ENCODE data around the gene RERE.
"Not testable (repeated sequence)": the region's sequence is repeated elsewhere in the genome, so short reads cannot be mapped to it uniquely, and the experiment has no call there.

RERE gene

DNA sequence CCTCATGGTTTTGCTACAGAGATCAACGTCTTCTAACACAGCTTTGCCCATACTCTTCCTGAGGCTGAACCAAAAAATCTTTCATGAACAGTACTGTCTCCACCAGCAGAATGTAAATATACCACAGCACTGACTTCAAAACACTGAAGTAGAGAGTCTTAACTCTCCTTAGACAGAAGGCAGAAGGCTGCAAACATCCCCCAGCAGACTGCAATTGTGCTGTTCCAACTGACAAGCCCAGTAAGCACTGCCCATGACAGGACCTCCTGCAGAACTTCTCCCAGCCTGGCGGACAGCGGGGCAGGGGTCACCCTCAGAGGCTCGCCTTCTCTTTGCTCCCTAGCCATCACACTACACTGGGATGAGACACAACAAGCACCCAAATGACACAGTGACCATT lies 218.7 kb downstream of the RERE start:
- TF ChIP-seq, protein P1, sequence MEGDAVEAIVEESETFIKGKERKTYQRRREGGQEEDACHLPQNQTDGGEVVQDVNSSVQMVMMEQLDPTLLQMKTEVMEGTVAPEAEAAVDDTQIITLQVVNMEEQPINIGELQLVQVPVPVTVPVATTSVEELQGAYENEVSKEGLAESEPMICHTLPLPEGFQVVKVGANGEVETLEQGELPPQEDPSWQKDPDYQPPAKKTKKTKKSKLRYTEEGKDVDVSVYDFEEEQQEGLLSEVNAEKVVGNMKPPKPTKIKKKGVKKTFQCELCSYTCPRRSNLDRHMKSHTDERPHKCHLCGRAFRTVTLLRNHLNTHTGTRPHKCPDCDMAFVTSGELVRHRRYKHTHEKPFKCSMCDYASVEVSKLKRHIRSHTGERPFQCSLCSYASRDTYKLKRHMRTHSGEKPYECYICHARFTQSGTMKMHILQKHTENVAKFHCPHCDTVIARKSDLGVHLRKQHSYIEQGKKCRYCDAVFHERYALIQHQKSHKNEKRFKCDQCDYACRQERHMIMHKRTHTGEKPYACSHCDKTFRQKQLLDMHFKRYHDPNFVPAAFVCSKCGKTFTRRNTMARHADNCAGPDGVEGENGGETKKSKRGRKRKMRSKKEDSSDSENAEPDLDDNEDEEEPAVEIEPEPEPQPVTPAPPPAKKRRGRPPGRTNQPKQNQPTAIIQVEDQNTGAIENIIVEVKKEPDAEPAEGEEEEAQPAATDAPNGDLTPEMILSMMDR (IDR thresholded peaks at IDR 0.05; ENCODE audit: insufficient read depth, low read length, missing control alignments): no peak
- CTCF ChIA-PET: interaction anchor here (0.7 to 1.8 kb wide), 13 partner anchors 8 to 251 kb away, joined by 3 to 6 read pairs (median 4); no protein-coding TSS in a partner anchor
- POLR2A ChIA-PET: no interaction called here
- no peak for DNase-seq (ENCODE audit: low read depth, low spot score)
- H3K4me3 ChIP-seq (ENCODE audit: low read depth, low read length): no peak overlapping the region

DNA sequence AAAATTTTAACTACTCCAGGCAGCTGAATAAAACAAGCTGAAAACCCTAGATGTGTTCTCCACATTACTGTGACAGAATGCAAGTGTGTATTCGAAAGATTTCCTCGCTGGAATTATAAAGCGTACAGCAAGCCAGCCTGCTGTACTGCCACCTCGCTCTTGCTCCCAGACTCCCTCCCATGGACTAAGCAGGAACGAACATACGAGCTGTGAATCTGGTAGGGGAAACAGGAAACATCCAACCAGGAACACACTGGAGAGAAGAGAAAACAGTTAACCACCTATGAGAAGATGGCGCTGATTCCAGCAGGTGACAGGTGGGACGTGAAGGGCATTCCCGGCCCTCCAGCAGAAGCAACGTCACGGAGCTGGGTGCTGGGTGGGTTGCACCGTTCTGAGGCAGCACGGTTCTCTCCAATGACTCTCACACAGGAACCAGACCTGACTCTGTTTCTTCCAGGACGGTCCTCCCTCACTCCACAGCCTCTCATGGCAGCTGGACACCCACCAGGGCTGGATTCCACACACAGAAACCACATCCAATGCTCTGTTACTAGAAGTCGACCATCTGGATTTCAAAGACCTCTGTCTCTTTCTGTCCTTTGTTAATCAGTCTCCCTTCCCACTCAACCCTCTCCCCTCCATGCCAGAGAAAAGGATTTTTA lies 219.2 kb downstream of the RERE start:
- POLR2A ChIA-PET: no interaction called here
- no peak for DNase-seq (ENCODE audit: low read depth, low spot score)
- CTCF ChIA-PET: interaction anchor here (0.7 to 1.8 kb wide), 14 partner anchors 9 to 251 kb away, joined by 3 to 6 read pairs (median 4); no protein-coding TSS in a partner anchor
- TF ChIP-seq, protein P1 (IDR thresholded peaks at IDR 0.05; ENCODE audit: insufficient read depth, low read length, missing control alignments): peak; percentile 63
- peak overlapping the region; percentile 19; the same call in 1 of the 2 replicates for H3K4me3 ChIP-seq (ENCODE audit: low read depth, low read length)

DNA sequence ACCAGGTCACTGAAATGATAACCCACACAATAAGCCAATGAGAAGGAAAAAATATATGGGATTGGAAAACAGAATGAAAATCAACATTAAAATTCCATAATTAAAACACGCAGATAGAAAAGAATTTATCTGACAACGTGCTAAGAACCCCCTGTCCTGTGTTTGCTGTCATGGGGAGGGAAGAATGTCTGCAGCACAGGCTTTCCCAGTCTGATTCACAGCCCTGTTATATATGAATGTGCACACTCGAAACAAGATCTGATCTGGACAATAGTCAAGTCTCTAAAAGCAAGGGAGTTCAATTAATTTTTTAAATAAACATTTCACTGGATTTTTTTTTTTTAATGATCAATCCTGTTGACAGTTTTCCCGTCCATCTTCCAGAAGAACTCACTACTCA lies 220.0 kb downstream of the RERE start:
- CTCF ChIA-PET: interaction anchor here (0.8 to 1.8 kb wide), 10 partner anchors 8 to 252 kb away, joined by 3 to 6 read pairs (median 4); no protein-coding TSS in a partner anchor
- TF ChIP-seq, protein P1 (IDR thresholded peaks at IDR 0.05; ENCODE audit: insufficient read depth, low read length, missing control alignments): no peak
- POLR2A ChIA-PET: no interaction called here
- DNase-seq (ENCODE audit: low read depth, low spot score): no peak
- no peak overlapping the region for H3K4me3 ChIP-seq (ENCODE audit: low read depth, low read length)

DNA sequence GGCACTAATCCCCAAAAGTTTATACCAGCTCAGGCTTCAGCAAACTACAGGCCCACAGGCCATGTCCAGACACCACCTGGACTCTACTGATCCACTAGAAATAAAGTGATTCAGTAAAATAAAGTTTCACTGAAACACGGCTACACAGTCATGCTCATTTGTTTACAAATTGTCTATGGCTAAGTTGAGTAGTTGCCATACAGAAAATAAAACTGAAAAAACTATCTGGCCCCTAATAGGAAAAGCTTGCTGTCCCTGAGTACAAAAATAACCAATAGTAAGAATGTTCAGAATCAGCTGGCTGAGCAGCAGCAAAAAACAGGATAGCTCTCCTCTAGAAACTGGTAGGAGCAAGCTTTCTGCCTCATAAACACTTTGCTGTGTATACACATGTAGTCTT lies 221.5 kb downstream of the RERE start:
- no peak for DNase-seq (ENCODE audit: low read depth, low spot score)
- CTCF ChIA-PET: interaction anchor here (0.9 to 1.7 kb wide), 5 partner anchors 20 to 130 kb away, joined by 3 to 8 read pairs (median 4); no protein-coding TSS in a partner anchor
- no peak overlapping the region for H3K4me3 ChIP-seq (ENCODE audit: low read depth, low read length)
- TF ChIP-seq, protein P1 (IDR thresholded peaks at IDR 0.05; ENCODE audit: insufficient read depth, low read length, missing control alignments): no peak
- POLR2A ChIA-PET: no interaction called here

DNA sequence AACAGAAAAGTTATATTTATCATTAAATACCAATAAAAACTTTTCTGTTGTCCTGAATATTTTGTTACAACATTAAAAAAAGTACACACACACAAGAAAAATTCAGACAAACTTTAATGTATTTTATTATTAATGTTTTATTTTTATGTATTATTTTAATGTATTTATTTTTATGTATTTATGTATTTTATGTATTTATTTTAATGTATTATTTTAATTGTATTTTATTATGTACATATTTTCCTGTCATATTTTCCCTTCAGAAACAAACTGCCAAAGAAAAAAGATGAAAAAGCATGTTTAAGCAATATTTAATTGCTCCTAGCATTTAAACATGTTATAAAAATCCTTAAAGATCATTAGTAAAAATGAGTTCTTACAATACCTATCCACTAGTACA lies 222.1 kb downstream of the RERE start:
- H3K4me3 ChIP-seq (ENCODE audit: low read depth, low read length): no peak overlapping the region
- CTCF ChIA-PET: interaction anchor here (0.6 to 1.7 kb wide), 3 partner anchors 12 to 131 kb away, joined by 4 to 8 read pairs (median 4); no protein-coding TSS in a partner anchor
- POLR2A ChIA-PET: no interaction called here
- DNase-seq (ENCODE audit: low read depth, low spot score): no peak
- TF ChIP-seq, protein P1 (IDR thresholded peaks at IDR 0.05; ENCODE audit: insufficient read depth, low read length, missing control alignments): no peak

DNA sequence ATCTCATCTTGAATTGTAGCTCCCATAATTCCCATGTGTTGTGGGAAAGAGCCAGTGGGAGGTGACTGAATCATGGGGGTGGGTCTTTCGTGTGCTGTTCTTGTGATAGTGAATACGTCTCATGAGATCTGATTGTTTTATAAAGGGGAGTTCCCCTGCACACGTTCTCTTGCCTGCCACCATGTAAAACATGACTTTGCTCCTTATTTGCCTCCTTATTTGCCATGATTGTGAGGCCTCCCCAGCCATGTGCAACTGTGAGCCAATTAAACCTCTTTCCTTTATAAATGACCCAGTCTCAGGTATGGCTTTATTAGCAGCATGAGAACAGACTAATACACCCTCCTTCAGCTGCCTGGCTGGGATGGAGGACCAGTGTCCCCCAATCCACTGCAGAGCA lies 224.1 kb downstream of the RERE start:
- DNase-seq (ENCODE audit: low read depth, low spot score); POLR2A ChIA-PET; H3K4me3 ChIP-seq (ENCODE audit: low read depth, low read length); CTCF ChIA-PET: not testable (repeated sequence)

All from AG04449 (cell line).